ENCODE measurements around the gene TAB3. TPM values are rescaled to one million over a fixed set of nuclear protein-coding genes. Genes with fewer than 3 reads are reported as not detected.

TAB3 gene
- 10 to 100 TPM in 3 of 4 donors, 1 to 10 TPM in 1; 9.7 to 25.8 (median 19.2) TPM for total RNA-seq

GRCh38 chrX:30889147-30890140, at the start of gene TAB3:
Gene TAB3 (minus strand): TSS chrX:30889254. CDS start chrX:30859588, 29,666 bp downstream.
- Histone ChIP-seq H3K27ac (peak within 1 kb of the TSS; percentile 71 to 87 (median 84)), H3K27me3 (no peaks in the 10 kb centered on the region), H3K4me1 (peaks cover 5 to 13% of the 10 kb centered on the region in 2 donors), H3K9me3 (no peaks in the 10 kb centered on the region), H3K4me3 (peak within 1 kb of the TSS; percentile 62 to 78 (median 72)), H3K36me3 (no peaks in the 10 kb centered on the region)
- DNase-seq (peak; percentile 87 to 94), ATAC-seq (peak; percentile 95 to 96)
- TF ChIP-seq CTCF (IDR thresholded peaks at IDR 0.05 in 4 of 5, conservative IDR thresholded peaks at IDR 0.05 in 1 of 5), result no peak
- TF ChIP-seq POLR2A (IDR thresholded peaks at IDR 0.05), result peak; percentile 66 to 72
- in situ Hi-C loops (cut with MboI; ENCODE audit: low sequenced_read_pairs in 4 of 4), result no loop called here
- intact Hi-C loops (cut with DNase I; ENCODE audit: low total_unique reads), result loop anchor here (10.0 kb wide), 1 partner anchor 235 kb away; the partner anchor contains the start of gene GK

- Histone ChIP-seq H3K4me3 (no peak overlapping the region), H3K27me3 (no peaks in the 10 kb centered on the region), H3K9me3 (no peaks in the 10 kb centered on the region), H3K4me1 (no peaks in the 10 kb centered on the region), H3K36me3 (no peaks in the 10 kb centered on the region), H3K27ac (no peak overlapping the region)
- ATAC-seq, result no peak
- no peak for DNase-seq
- intact Hi-C loops (cut with DNase I; ENCODE audit: low total_unique reads) (no loop called here), in situ Hi-C loops (cut with MboI; ENCODE audit: low sequenced_read_pairs in 4 of 4) (no loop called here)
- TF ChIP-seq POLR2A (IDR thresholded peaks at IDR 0.05), result no peak
- TF ChIP-seq CTCF (IDR thresholded peaks at IDR 0.05 in 4 of 5, conservative IDR thresholded peaks at IDR 0.05 in 1 of 5), result no peak
Observed at GRCh38 chrX:30938295-30938694, 49.2 kb upstream of the TAB3 start.

- Histone ChIP-seq H3K27ac (no peak overlapping the region), H3K9me3 (no peaks in the 10 kb centered on the region), H3K27me3 (no peaks in the 10 kb centered on the region), H3K4me1 (no peaks in the 10 kb centered on the region), H3K4me3 (no peak overlapping the region), H3K36me3 (no peaks in the 10 kb centered on the region)
- ATAC-seq (no peak), DNase-seq (no peak)
- TF ChIP-seq POLR2A (IDR thresholded peaks at IDR 0.05) (no peak), CTCF (IDR thresholded peaks at IDR 0.05 in 4 of 5, conservative IDR thresholded peaks at IDR 0.05 in 1 of 5) (no peak)
- intact Hi-C loops (cut with DNase I; ENCODE audit: low total_unique reads) (no loop called here), in situ Hi-C loops (cut with MboI; ENCODE audit: low sequenced_read_pairs in 4 of 4) (no loop called here)
Observed at GRCh38 chrX:30935985-30936384, 46.9 kb upstream of the TAB3 start.

- no peaks in the 10 kb centered on the region for H3K4me1 ChIP-seq
- no peaks in the 10 kb centered on the region for H3K27me3 ChIP-seq
- in situ Hi-C loops (cut with MboI; ENCODE audit: low sequenced_read_pairs in 4 of 4), result no loop called here
- H3K9me3 ChIP-seq, result no peaks in the 10 kb centered on the region
- ATAC-seq, result no peak
- H3K36me3 ChIP-seq, result no peaks in the 10 kb centered on the region
- intact Hi-C loops (cut with DNase I; ENCODE audit: low total_unique reads), result no loop called here
- no peak overlapping the region for H3K4me3 ChIP-seq
- H3K27ac ChIP-seq, result no peak overlapping the region
- no peak for TF ChIP-seq POLR2A (IDR thresholded peaks at IDR 0.05)
- no peak for TF ChIP-seq CTCF (IDR thresholded peaks at IDR 0.05 in 4 of 5, conservative IDR thresholded peaks at IDR 0.05 in 1 of 5)
- DNase-seq, result no peak
Observed at GRCh38 chrX:30931920-30932319, 42.9 kb upstream of the TAB3 start.

Measured in gastrocnemius medialis (tissue), 4 donors.